IPS-18c (cell line): Measurements from ENCODE around the gene ASXL2.

Experiments
- H3K4me3 ChIP-seq: 2 replicates; pipeline ENCODE4 v1.7.0; 2013; ENCODE audit warnings: low read depth, mild to moderate bottlenecking, low read length, moderate library complexity; ENCODE audit not compliant: insufficient read depth
- H3K9me3 ChIP-seq: one replicate; pipeline ENCODE4 v1.6.1; 2013; ENCODE audit warnings: mild to moderate bottlenecking, low read length, moderate library complexity; ENCODE audit not compliant: control insufficient read depth, insufficient read depth

Gene ASXL2

DNA sequence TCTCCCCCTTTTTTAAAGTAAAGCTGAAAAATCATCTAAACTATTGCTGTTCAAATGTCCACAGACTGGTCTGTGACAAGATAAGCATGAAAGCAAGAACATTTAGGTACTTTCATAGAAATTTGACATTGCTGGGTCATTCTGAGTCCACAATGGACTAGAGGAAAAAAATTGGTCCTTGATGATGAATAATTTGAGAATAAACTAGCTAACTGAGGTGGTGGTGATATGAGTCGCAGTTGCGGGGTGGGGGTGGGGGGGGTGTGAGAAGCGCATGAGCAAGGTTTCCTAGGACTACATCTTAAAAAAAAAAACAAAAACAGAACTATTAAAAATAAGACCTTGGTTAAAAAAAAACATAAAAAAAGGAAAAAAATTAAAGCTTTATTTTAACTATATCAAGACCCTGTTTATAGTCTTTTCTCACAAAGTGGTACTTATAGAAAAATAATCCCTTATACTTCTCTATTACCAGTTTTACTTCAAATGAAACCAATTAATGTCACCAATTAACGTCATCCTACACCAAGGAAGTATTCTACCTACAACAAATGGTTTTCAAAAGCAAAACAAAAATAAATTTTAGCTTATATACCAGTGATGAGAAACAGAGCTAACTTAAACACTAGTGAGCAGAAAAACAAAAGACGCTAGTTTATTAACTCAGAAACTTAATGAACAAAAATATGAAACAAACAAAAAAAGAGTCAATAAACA lies 88.1 kb downstream of the ASXL2 start:
- Histone ChIP-seq H3K4me3 (no peak overlapping the region), H3K9me3 (no peaks in the 10 kb centered on the region)

- Histone ChIP-seq H3K9me3 (no peaks in the 10 kb centered on the region), H3K4me3 (no peak overlapping the region)
Observed at GRCh38 chr2:25788457-25788856, 89.8 kb downstream of the ASXL2 start.

DNA sequence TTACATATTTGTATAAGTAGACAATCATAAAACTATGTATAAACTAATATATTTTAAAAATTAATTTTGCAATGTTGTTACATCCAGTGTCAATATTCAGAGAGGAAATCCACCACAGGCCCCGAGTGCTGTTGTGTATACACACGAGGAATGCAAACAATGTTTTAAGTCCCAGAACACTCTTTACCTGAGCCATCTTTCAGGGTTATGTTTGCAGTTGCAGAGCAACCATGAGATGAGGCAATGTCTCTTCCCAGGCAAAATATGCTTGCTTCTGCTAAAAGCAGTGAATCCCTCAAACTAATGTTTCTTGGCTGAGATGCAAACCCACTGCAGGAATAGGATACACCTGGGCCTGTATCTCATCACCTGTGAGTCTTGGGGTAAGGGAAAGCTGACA lies 91.3 kb downstream of the ASXL2 start:
- no peak overlapping the region for H3K4me3 ChIP-seq
- no peaks in the 10 kb centered on the region for H3K9me3 ChIP-seq

DNA sequence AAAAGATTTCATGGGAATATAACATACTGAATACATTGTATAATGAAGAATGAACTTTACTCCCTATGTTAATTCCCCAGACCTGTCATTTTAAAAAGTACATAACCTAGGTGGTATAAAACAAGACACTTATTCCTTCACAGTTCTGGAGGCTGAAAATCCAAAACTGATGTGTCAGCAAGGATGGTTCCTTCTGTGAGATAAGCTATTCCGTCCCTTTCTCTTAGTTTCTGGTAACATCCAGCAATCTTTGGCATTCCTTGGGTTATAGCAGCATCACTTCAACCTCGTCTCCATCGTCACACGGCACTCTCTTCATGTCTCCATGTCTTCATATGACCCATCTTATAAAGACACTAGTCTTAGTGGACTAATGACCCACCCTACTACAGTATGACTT lies 93.9 kb downstream of the ASXL2 start:
- H3K9me3 ChIP-seq, result no peaks in the 10 kb centered on the region
- H3K4me3 ChIP-seq, result no peak overlapping the region

DNA sequence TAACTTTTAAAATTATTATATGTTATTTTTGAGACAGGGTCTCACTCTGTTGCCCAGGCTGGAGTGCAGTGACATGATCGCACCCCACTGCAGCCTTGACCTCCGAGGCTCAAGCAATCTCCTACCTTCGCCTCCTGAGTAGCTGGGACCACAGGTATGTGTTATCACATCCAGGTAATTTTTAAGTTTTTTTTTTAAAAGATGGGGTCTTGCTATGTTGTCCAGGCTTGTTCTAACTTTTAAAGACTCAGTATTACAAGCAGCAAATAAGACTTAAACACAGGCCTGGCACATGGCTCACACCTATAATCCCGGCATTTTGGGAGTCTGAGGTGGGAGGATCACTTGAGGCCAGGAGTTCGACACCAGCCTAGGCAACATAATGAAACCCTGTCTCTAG lies 101.2 kb downstream of the ASXL2 start:
- Histone ChIP-seq H3K9me3 (no peaks in the 10 kb centered on the region), H3K4me3 (no peak overlapping the region)

- Histone ChIP-seq H3K4me3 (no peak overlapping the region), H3K9me3 (no peaks in the 10 kb centered on the region)
Observed at GRCh38 chr2:25772078-25772477, 106.2 kb downstream of the ASXL2 start.

- no peak overlapping the region for H3K4me3 ChIP-seq
- no peaks in the 10 kb centered on the region for H3K9me3 ChIP-seq
Observed at GRCh38 chr2:25763575-25763974, 114.7 kb downstream of the ASXL2 start.

DNA sequence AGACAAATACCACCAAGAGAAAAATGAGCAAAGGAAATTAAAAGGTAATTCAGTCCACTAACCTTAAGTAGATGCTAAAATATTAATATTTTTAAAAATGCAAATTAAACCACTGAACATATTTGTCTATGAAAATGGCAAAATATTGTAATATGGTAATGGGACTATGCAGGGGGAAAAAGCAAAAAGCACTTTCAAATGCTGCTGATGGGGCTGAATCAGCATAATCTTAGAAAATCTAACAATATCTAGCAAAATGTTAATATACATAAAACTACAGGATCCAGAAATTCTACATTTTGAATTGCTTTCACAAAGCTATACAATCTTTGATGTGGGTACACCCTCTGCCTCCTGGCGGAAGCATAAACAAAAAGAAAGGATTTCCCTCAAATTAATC lies 118.0 kb downstream of the ASXL2 start:
- H3K4me3 ChIP-seq, result no peak overlapping the region

GRCh38 chr2:25758348-25758747 lies 119.9 kb downstream of the ASXL2 start:
- Histone ChIP-seq H3K9me3 (no peaks in the 10 kb centered on the region), H3K4me3 (no peak overlapping the region)

More for the DNA sequence above, 118.0 kb downstream of the ASXL2 start:
- H3K9me3 ChIP-seq, result no peaks in the 10 kb centered on the region

- H3K9me3 ChIP-seq, result no peaks in the 10 kb centered on the region
- H3K4me3 ChIP-seq, result no peak overlapping the region
Observed at GRCh38 chr2:25757906-25758305, 120.4 kb downstream of the ASXL2 start.

DNA sequence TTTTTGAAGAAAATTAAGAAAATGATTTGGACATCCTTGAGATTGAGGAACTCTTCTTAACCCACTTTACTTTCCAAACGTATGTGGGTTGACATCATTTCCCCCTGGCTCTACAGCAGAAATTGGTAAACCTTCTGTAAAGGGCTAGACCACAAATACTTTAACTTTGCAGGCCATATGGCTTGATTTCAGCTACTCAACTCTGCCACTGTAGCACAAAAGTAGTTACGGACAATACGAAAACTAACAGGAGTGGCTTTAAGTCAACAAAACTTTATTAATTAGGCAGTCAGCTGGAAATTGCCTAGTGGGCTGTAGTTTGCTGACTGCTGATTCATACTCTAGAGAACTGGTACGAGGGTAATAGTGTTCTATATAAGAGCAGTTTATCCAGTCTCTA lies 121.8 kb downstream of the ASXL2 start:
- Histone ChIP-seq H3K4me3 (no peak overlapping the region), H3K9me3 (no peaks in the 10 kb centered on the region)

GRCh38 chr2:25749676-25750075 lies 128.6 kb downstream of the ASXL2 start:
- no peaks in the 10 kb centered on the region for H3K9me3 ChIP-seq
- H3K4me3 ChIP-seq, result no peak overlapping the region

- Histone ChIP-seq H3K4me3 (no peak overlapping the region), H3K9me3 (no peaks in the 10 kb centered on the region)
Observed at GRCh38 chr2:25744055-25744454, 134.2 kb downstream of the ASXL2 start.

- no peaks in the 10 kb centered on the region for H3K9me3 ChIP-seq
- H3K4me3 ChIP-seq, result no peak overlapping the region
Observed at GRCh38 chr2:25743132-25743830, 135.0 kb downstream of the ASXL2 start.

- no peak overlapping the region for H3K4me3 ChIP-seq
- no peaks in the 10 kb centered on the region for H3K9me3 ChIP-seq
Observed at GRCh38 chr2:25742501-25742900, 135.8 kb downstream of the ASXL2 start.

DNA sequence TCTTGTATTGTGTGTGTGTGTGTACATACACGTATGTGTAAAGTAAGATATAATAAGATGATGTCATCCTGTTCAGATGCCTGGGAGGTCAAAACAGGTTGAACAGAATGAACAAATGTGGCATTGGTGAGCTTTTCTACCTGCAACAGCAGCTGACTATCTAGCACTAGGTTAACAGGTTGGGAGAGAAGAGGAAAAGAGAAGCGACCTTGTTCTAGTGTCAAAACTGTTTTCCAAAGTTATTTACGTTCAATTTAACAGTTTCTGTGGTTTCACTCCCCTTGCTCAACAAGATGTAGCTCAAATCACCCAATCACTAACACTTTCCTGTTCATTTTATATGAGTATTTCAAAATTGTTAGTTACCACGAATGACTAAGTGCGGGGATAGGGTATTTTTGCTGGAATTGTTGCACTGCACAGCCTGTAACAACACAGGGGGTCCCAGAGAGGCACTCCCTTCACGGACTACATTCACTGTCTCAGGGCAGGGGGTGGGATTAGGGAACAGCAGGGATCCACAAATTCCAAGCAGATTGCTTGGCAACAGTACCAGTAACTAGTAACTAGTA lies 137.4 kb downstream of the ASXL2 start:
- H3K4me3 ChIP-seq, result no peak overlapping the region

DNA sequence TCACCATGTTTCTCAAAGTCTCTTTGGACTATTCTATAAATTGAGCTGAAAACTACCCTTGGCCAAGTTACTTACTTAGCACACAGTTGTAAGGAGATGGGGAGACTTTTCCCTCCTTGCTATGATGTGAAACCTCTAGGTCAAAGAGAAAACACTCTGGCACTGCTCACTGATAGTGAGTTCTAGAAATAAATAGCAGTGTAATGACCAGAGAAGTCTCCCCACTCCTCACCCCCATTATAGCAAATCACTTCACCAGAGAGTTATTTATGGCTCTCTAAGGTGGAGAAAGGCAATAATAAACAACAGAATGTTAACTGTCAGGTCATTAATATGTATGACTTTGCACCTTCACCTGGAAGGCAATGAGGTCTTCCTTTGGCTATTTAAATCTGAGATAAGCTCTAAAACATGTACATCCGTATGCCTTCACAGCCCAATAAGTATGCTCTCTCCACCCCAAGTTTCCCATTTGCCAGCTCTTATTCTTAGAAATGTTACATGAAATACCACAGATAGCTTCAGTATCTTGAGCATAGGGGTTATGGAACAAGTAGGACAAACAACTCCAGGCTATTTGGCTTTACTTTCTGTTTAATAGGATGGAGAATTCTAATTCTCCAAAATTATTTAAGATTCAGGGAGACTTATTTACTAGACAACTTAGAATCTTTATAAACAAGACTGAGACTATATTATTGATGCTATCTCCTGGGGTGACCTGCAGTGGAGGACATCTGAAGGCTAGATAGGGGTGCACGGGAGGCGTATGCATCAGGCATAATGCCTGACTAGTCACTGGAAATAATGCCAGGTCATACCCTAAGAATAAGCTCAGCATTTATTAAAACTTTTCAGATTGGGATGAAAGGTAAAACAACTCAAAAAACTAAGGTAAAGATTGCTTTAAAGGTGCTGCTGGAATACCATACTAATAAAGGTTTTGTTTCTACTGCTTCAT lies 139.6 kb downstream of the ASXL2 start:
- H3K9me3 ChIP-seq, result no peaks in the 10 kb centered on the region
- H3K4me3 ChIP-seq, result no peak overlapping the region

More for the DNA sequence above, 137.4 kb downstream of the ASXL2 start:
- no peaks in the 10 kb centered on the region for H3K9me3 ChIP-seq
